C4-2B (cell line): ENCODE results near the gene PRKG1.
A peak's percentile ranks its signal among the peaks of the same experiment; 100 is the strongest.

Experiments
- H3K27ac ChIP-seq: fragments of 450-650 bp; 2 replicates; pipeline ENCODE4 v1.5.1; 2017
- ZFX ChIP-seq: fragments of 450-650 bp; IDR thresholded peaks from 2 replicates; pipeline ENCODE4 v1.6.1; 2017
- TF ChIP-seq, protein P1 (sequence below): fragments of 450-650 bp; conservative IDR thresholded peaks from 2 replicates; pipeline ENCODE4 v1.5.1; 2017; ENCODE audit warnings: mild to moderate bottlenecking

The PRKG1 gene

DNA sequence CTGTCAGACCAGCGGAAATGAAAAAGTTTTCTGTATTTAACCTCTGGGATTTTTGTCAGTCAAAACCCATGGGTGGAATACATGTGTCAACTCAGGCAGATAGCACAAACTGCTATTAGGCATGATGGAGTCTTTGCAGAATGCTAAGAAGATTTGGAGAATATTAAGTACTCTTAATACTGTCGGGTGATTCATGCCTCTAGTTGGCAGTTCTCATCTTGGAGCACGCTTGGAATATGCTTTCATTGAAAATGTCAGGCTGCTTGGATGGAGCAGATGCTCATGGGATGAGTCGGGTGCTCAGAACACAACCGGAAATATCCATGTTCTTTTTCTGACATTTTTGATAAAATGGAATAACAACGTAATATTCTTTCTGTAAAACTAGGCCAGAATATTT lies 27.6 kb upstream of the PRKG1 start:
- H3K27ac ChIP-seq: no peak overlapping the region
- TF ChIP-seq, protein P1, sequence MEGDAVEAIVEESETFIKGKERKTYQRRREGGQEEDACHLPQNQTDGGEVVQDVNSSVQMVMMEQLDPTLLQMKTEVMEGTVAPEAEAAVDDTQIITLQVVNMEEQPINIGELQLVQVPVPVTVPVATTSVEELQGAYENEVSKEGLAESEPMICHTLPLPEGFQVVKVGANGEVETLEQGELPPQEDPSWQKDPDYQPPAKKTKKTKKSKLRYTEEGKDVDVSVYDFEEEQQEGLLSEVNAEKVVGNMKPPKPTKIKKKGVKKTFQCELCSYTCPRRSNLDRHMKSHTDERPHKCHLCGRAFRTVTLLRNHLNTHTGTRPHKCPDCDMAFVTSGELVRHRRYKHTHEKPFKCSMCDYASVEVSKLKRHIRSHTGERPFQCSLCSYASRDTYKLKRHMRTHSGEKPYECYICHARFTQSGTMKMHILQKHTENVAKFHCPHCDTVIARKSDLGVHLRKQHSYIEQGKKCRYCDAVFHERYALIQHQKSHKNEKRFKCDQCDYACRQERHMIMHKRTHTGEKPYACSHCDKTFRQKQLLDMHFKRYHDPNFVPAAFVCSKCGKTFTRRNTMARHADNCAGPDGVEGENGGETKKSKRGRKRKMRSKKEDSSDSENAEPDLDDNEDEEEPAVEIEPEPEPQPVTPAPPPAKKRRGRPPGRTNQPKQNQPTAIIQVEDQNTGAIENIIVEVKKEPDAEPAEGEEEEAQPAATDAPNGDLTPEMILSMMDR: no peak
- no peak for TF ChIP-seq ZFX

DNA sequence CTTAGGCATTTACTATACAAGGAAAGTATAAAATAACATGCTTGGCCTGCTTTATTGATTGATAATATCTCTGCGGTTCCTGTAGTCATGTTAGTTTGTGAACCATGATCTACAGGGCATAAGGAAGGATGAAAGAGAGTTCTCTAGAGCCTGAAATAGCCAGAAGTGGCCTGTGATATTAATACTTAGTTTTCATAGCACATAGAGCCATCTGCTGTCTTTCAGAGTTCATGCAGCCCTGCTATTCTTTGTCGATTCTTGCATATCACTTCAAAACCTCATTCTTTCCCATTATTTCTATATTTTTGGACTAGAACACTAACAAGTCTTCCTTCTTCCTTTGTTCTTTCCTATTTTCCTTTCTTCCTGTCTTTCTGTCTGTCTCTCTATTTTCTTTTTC lies 26.4 kb upstream of the PRKG1 start:
- no peak overlapping the region for H3K27ac ChIP-seq
- no peak for TF ChIP-seq ZFX
- TF ChIP-seq, protein P1: no peak

DNA sequence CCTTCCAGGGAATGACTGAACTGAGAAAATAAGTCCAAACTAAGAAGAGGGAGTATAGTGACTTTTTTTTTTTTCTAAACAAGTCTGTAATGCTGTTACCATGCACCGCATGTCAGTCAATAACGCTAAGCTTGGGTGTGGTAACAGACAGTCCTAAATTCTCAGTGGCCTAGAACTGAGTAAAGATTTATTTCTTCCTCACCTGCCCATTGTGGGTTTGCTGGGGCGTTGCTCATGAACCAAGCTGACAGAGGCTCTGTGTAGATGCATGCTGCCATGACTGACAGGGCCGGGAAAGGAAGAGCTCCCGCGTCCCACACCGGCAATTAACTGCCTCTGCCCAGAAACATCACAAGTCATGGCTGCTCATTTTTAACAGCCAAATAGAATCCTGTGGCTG lies 25.5 kb upstream of the PRKG1 start:
- H3K27ac ChIP-seq: no peak overlapping the region

DNA sequence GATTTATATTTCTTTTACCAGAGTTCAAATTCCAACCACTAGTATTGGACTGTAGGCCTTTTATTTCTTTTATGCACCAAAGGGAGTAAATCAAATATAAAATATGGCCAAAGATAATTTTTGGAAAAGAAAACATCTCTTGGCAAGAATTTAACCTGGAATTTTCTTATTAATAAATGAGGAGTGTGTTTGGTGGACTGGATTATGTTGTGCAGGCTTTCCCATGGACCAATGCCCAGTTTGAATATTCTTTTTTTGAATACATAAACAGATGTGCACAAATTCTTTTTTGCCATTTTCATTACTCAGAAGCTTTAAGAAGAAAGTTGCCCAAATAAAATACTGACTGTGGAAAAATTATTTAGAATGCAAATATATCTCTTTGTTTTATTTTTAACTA lies 22.1 kb upstream of the PRKG1 start:
- TF ChIP-seq ZFX: no peak
- no peak overlapping the region for H3K27ac ChIP-seq

More for the DNA sequence above, 25.5 kb upstream of the PRKG1 start:
- TF ChIP-seq ZFX: no peak
- TF ChIP-seq, protein P1: no peak

DNA sequence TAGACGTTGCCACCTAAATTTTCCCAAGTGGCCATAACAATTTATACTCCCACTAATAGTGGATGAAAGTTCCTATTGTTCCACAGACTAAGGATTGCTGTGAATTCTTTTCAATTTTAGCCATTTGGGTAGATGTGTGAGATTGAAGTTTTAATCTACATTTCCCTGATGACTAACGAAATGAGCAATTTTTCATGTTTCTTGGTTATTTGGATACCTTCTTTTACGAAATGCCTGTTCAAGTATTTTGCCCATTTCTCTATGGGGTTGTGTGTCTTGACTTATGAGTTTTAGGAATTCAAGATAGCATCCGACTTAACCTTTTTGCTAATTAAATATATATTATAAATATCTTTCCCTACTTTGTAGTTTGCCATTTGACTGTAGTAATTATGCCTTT lies 16.4 kb upstream of the PRKG1 start:
- H3K27ac ChIP-seq: no peak overlapping the region
- TF ChIP-seq, protein P1: no peak
- no peak for TF ChIP-seq ZFX

DNA sequence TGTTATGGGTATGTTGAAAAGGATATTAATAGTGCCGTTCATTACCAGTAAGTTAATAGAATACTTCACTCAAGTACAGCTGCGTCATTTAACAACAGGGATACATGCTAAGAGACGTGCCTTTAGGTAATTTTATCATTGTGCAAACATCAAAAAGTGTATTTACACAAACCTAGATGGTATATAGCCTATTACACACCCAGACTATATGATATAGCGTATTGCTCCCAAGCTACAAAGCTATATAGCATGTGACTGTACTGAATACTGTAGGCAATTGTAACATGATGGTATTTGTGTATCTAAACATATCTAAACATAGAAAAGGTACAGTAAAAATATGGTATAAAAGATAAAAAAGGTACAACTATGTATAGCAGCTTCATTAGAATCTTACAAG lies 11.1 kb upstream of the PRKG1 start:
- H3K27ac ChIP-seq: no peak overlapping the region
- TF ChIP-seq, protein P1: no peak
- TF ChIP-seq ZFX: no peak

DNA sequence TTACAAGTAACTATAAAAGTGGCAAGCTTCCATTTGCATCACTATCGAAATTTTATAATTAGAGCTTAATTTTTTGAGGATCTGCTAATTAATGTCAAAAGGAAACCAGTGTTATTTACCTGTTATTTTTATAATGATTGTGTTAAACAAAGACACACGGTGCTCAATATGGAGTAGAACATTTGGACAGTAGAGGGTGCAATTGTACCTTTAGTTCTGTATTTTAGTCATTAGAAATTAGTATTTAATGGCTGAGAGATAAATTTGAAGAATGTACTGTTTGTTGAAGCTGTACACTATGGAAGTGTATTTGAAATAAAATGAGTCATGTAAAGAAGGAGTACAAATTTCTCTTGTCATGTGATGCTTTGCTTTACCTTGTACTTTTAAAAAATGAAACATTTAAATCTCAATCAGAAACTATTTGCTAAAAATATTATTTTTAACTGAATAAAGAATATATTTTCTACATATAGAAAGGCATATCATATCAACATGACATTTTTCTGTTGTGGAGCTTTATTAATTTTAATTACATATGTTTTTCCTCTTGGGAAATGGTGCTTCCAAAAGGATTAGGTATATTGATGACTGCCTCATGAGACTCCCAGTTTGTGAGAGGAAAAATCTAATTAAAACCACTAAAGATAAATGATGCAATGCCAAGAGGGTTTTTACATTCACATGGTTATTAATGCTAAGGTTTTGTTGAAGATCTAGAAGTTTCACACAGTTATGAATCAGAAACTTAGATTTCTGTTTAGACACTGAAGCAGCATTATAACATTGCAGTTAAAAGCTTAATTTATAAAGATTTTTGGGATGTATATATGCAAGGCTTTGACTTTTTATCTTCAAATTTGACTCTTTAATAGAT lies 10.4 kb upstream of the PRKG1 start:
- no peak overlapping the region for H3K27ac ChIP-seq
- TF ChIP-seq ZFX: no peak
- TF ChIP-seq, protein P1: peak; percentile 69

DNA sequence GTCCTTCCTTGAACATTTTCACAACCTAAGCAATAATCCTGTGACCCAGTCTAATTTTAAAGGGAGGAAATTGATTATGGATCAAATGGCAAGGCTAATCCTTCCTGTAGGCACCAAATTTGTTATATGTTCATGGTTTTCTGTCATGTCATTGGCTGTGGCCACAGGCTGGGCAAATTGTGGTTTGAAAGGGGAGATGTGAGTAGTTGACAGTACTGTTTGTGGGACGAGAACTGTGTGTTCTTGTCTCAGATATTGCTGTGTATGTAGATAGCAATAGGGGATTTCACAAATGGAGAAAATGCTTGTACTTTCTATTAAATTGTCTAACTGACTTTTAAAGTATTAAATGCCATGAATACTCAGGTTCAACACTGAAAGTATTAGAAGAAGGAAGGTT lies 8.1 kb upstream of the PRKG1 start:
- TF ChIP-seq ZFX: no peak
- TF ChIP-seq, protein P1: no peak
- no peak overlapping the region for H3K27ac ChIP-seq
